MM.1S (cell line): ENCODE results near the gene CLDN6.

Source experiments
- DNase-seq: peaks from one replicate; pipeline ENCODE4 v3.0.0-alpha.2; 2015
- H2AFZ ChIP-seq: fragments of 300-600 bp; sonication (generic); 2 replicates; pipeline ENCODE4 v1.6.0; 2016; ENCODE audit warnings: antibody characterized with exemption, low read length
- H3F3A ChIP-seq: fragments of 300-600 bp; sonication (generic); 2 replicates; pipeline ENCODE4 v1.6.1; 2016; ENCODE audit warnings: mild to moderate bottlenecking, antibody characterized with exemption, low read length, moderate library complexity, mixed read lengths; ENCODE audit not compliant: insufficient read depth
- H3K27ac ChIP-seq: fragments of 300-600 bp; sonication (generic); 2 replicates; pipeline ENCODE4 v1.5.1; 2016; ENCODE audit warnings: mild to moderate bottlenecking, low read length
- H3K27me3 ChIP-seq: fragments of 300-600 bp; sonication (generic); replicated peaks from 2 replicates; pipeline ENCODE4 v1.6.0; 2016; ENCODE audit warnings: low read length; ENCODE audit not compliant: insufficient read depth
- H3K36me3 ChIP-seq: fragments of 300-600 bp; sonication (generic); replicated peaks from 2 replicates; pipeline ENCODE4 v1.6.1; 2016; ENCODE audit warnings: mild to moderate bottlenecking, low read length, mixed read lengths; ENCODE audit not compliant: insufficient read depth
- H3K4me1 ChIP-seq: fragments of 300-600 bp; sonication (generic); 2 replicates; pipeline ENCODE4 v1.6.1; 2016; ENCODE audit warnings: low read length, mixed read lengths
- H3K4me2 ChIP-seq: fragments of 300-600 bp; sonication (generic); 2 replicates; pipeline ENCODE4 v1.6.0; 2016; ENCODE audit warnings: low read depth, low read length
- H3K4me3 ChIP-seq: fragments of 300-600 bp; sonication (generic); 2 replicates; pipeline ENCODE4 v1.5.1; 2016; ENCODE audit warnings: low read length, mixed read lengths
- H3K79me2 ChIP-seq: fragments of 300-600 bp; sonication (generic); 2 replicates; pipeline ENCODE4 v1.6.1; 2016; ENCODE audit warnings: mixed run types, low read length, mixed read lengths
- H3K9ac ChIP-seq: fragments of 300-600 bp; sonication (generic); 2 replicates; pipeline ENCODE4 v1.6.1; 2016; ENCODE audit warnings: low read length, mixed read lengths
- H3K9me2 ChIP-seq: fragments of 300-600 bp; sonication (generic); replicated peaks from 2 replicates; pipeline ENCODE4 v1.6.1; 2016; ENCODE audit warnings: mild to moderate bottlenecking, low read length, mixed read lengths; ENCODE audit not compliant: insufficient read depth
- H3K9me3 ChIP-seq: fragments of 300-600 bp; sonication (generic); replicated peaks from 2 replicates; pipeline ENCODE4 v1.6.1; 2016; ENCODE audit warnings: mild to moderate bottlenecking, low read length, mixed read lengths; ENCODE audit not compliant: insufficient read depth
- H4K20me1 ChIP-seq: fragments of 300-600 bp; sonication (generic); 2 replicates; pipeline ENCODE4 v1.6.1; 2016; ENCODE audit warnings: mild to moderate bottlenecking, low read length, moderate library complexity, mixed read lengths; ENCODE audit not compliant: insufficient read depth
- CTCF ChIP-seq: fragments of 300-600 bp; sonication (generic); IDR thresholded peaks from 2 replicates; pipeline ENCODE4 v1.5.1; 2016; ENCODE audit warnings: antibody characterized with exemption, low read length, mixed read lengths
- EZH2 ChIP-seq: fragments of 300-600 bp; sonication (generic); optimal IDR thresholded peaks from 2 replicates; pipeline ENCODE3; 2017; ENCODE audit warnings: low read depth, mild to moderate bottlenecking, antibody characterized with exemption, low read length, mixed read lengths
- EZH2phosphoT487 ChIP-seq: fragments of 300-600 bp; sonication (generic); IDR thresholded peaks from 2 replicates; pipeline ENCODE4 v1.6.1; 2018; ENCODE audit warnings: antibody characterized with exemption, low read length

CLDN6 gene

GRCh38 chr16:3051009-3051408 lies 33.0 kb upstream of the CLDN6 start:
- H3K27ac ChIP-seq = no peak overlapping the region
- 0 out of 2 replicates have a peak, but pooled peaks cover 1% of the 10 kb centered on the region for H3K4me1 ChIP-seq

GRCh38 chr16:3050487-3050886 lies 32.5 kb upstream of the CLDN6 start:
- Histone ChIP-seq H3F3A (no peaks in the 10 kb centered on the region), H3K27ac (no peak overlapping the region), H4K20me1 (no peaks in the 10 kb centered on the region), H3K9ac (no peak overlapping the region), H2AFZ (no peak overlapping the region), H3K27me3 (peaks cover 72% of the 10 kb centered on the region), H3K4me2 (no peak overlapping the region), H3K36me3 (no peaks in the 10 kb centered on the region), H3K9me3 (no peaks in the 10 kb centered on the region), H3K4me3 (no peak overlapping the region), H3K79me2 (no peaks in the 10 kb centered on the region), H3K4me1 (0 out of 2 replicates have a peak, but pooled peaks cover 5% of the 10 kb centered on the region), H3K9me2 (no peaks in the 10 kb centered on the region)
- TF ChIP-seq EZH2phosphoT487 = no peak
- no peak for DNase-seq

More at GRCh38 chr16:3051009-3051408, 33.0 kb upstream of the CLDN6 start:
- Histone ChIP-seq H3K79me2 (no peaks in the 10 kb centered on the region), H4K20me1 (no peaks in the 10 kb centered on the region), H2AFZ (no peak overlapping the region), H3K27me3 (peaks cover 69% of the 10 kb centered on the region), H3F3A (no peaks in the 10 kb centered on the region), H3K9ac (no peak overlapping the region), H3K4me2 (no peak overlapping the region), H3K4me3 (no peak overlapping the region), H3K9me3 (no peaks in the 10 kb centered on the region), H3K9me2 (no peaks in the 10 kb centered on the region), H3K36me3 (no peaks in the 10 kb centered on the region)
- no peak for TF ChIP-seq CTCF
- no peak for TF ChIP-seq EZH2
- no peak for TF ChIP-seq EZH2phosphoT487
- DNase-seq = no peak

GRCh38 chr16:3049921-3050481 lies 32.0 kb upstream of the CLDN6 start:
- no peaks in the 10 kb centered on the region for H3K36me3 ChIP-seq
- no peak overlapping the region for H2AFZ ChIP-seq
- no peaks in the 10 kb centered on the region for H3F3A ChIP-seq
- 0 out of 2 replicates have a peak, but pooled peaks cover 5% of the 10 kb centered on the region for H3K4me1 ChIP-seq
- no peak overlapping the region for H3K9ac ChIP-seq
- H3K9me2 ChIP-seq = no peaks in the 10 kb centered on the region
- H3K4me3 ChIP-seq = no peak overlapping the region
- no peak for TF ChIP-seq CTCF
- TF ChIP-seq EZH2phosphoT487 = no peak
- TF ChIP-seq EZH2 = no peak
- no peaks in the 10 kb centered on the region for H3K79me2 ChIP-seq
- H4K20me1 ChIP-seq = no peaks in the 10 kb centered on the region
- H3K27me3 ChIP-seq = peaks cover 72% of the 10 kb centered on the region
- no peak for DNase-seq
- H3K27ac ChIP-seq = no peak overlapping the region
- H3K9me3 ChIP-seq = no peaks in the 10 kb centered on the region
- no peak overlapping the region for H3K4me2 ChIP-seq

GRCh38 chr16:3047387-3047720 lies 29.4 kb upstream of the CLDN6 start:
- no peak for DNase-seq
- H3K79me2 ChIP-seq = no peaks in the 10 kb centered on the region
- H3F3A ChIP-seq = no peaks in the 10 kb centered on the region
- H4K20me1 ChIP-seq = no peaks in the 10 kb centered on the region
- TF ChIP-seq EZH2phosphoT487 (no peak), CTCF (no peak), EZH2 (no peak)
- H3K9me3 ChIP-seq = no peaks in the 10 kb centered on the region
- H3K9me2 ChIP-seq = no peaks in the 10 kb centered on the region
- no peak overlapping the region for H2AFZ ChIP-seq
- no peaks in the 10 kb centered on the region for H3K36me3 ChIP-seq
- 0 out of 2 replicates have a peak, but pooled peaks cover 5% of the 10 kb centered on the region for H3K4me1 ChIP-seq
- H3K27ac ChIP-seq = no peak overlapping the region
- H3K4me3 ChIP-seq = no peak overlapping the region
- H3K4me2 ChIP-seq = no peak overlapping the region
- H3K9ac ChIP-seq = no peak overlapping the region
- H3K27me3 ChIP-seq = peaks cover 92% of the 10 kb centered on the region
